C4-2B (cell line): ENCODE results near the gene ZNF385B.
A peak's percentile ranks its signal among the peaks of the same experiment; 100 is the strongest.

Source experiments
- H3K27ac ChIP-seq: fragments of 450-650 bp; 2 replicates; pipeline ENCODE4 v1.5.1; 2017
- ZFX ChIP-seq: fragments of 450-650 bp; IDR thresholded peaks from 2 replicates; pipeline ENCODE4 v1.6.1; 2017
- TF ChIP-seq, protein P1 (sequence below): fragments of 450-650 bp; conservative IDR thresholded peaks from 2 replicates; pipeline ENCODE4 v1.5.1; 2017; ENCODE audit warnings: mild to moderate bottlenecking

The ZNF385B gene

DNA sequence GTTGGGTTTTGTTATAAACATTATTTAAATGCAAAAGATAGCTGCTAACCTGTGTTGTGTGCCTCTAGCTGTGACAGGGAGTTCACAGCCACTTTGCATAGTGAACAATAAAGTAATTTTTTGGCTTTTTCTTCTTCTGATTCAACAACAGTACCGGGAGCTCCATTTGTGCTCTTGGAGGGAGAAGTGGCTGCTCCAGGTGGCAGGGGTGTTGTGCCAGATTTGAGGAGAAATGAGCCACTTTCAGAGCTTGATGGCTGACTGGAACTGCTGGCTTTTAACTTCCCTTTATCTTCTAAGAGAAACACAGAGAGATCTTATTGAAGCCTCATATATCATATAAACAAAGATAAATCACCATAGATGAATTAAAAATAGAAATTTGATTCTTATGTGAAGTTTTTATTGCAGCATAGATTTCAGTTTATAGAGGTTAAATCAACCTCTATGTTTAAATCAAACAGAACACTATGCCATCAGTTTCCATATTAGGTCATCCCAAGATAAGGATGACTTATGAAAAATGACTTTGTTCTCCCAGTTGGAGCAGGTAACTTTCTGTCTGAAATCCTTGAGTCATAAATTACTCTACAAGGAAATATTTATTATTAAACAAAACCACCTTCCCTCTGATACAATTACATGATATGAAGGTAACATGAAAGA is 414.8 kb downstream of the ZNF385B start:
- TF ChIP-seq, protein P1, sequence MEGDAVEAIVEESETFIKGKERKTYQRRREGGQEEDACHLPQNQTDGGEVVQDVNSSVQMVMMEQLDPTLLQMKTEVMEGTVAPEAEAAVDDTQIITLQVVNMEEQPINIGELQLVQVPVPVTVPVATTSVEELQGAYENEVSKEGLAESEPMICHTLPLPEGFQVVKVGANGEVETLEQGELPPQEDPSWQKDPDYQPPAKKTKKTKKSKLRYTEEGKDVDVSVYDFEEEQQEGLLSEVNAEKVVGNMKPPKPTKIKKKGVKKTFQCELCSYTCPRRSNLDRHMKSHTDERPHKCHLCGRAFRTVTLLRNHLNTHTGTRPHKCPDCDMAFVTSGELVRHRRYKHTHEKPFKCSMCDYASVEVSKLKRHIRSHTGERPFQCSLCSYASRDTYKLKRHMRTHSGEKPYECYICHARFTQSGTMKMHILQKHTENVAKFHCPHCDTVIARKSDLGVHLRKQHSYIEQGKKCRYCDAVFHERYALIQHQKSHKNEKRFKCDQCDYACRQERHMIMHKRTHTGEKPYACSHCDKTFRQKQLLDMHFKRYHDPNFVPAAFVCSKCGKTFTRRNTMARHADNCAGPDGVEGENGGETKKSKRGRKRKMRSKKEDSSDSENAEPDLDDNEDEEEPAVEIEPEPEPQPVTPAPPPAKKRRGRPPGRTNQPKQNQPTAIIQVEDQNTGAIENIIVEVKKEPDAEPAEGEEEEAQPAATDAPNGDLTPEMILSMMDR: no peak
- no peak for TF ChIP-seq ZFX
- peak overlapping the region; percentile 46; the same call in 1 of the 2 replicates for H3K27ac ChIP-seq

DNA sequence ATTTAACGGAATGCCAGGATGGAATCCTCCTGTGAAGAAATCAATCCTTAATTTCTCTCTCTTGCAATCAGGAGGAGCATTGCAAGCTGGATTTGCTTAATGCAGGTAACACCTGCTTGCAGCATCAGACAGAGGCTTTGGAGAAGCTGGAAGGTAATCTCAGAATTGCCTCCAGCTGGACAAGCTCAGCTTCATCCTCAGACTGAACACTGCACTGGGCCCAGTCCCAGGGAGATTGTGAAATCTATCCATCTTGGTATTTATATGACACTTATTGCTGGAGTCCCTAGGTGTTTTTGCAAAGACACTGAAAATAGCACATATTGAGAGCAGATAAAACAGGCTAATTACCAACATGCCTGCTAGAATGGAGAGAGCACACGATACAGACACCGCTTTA is 417.4 kb downstream of the ZNF385B start:
- TF ChIP-seq, protein P1: no peak
- no peak for TF ChIP-seq ZFX
- no peak overlapping the region for H3K27ac ChIP-seq

DNA sequence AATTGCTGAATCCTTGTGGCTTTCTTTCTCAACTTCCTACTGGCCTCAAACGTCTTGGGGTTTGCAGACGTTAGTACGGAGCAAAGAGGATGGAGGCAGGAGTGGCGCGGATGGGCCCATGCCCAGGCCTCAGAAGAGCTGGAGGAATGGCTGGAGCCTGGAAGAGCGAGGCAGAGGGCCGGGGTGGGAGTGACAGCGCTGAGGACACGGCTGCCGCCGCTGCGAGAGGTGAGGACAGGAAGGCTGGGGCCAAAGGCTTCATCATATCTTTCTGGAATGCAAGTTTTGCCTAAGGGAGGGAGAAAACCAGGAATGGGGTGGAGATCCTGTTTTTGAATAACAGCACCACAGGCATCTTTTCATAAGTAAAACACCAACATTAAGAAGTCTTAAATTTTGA is 418.2 kb downstream of the ZNF385B start:
- TF ChIP-seq, protein P1: no peak
- TF ChIP-seq ZFX: no peak
- peak overlapping the region; percentile 10; the same call in 1 of the 2 replicates for H3K27ac ChIP-seq

DNA sequence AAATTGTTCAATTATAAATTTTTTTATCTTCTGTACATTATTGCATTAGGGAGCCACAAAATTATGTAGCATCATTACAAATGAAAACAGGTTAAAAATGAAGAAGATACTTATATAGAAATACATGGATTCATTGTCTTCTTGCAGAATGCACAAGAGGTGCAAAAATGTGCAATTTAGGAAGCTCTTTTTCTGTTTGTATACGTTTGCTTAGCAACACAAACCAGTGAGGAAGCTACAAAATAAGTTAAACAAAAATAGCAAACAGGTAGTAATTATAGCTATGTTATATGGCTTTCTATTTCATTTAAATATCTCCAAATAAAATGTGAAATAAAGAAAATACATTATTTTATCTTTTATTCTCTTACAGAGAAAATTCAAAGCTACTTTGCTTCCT is 419.2 kb downstream of the ZNF385B start:
- H3K27ac ChIP-seq: no peak overlapping the region
- TF ChIP-seq ZFX: no peak
- TF ChIP-seq, protein P1: no peak

DNA sequence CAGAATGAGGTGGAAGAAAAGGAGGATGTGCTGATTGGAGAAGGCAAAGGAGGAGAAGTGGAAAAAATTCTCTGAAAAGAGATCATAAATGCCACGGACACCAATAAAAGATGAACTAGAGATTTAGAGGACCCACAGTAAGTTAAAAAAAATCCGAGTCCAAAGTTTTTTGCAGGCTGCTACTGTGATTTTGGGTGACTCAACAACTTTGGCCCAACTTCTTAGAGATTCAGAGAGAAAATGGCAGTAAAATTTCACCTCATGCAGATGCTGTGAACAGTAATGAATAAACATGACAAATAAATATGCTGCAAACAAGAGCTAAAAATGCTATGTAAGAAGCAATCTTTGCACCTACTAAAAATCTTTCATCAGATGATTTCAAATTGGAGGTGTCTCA is 419.9 kb downstream of the ZNF385B start:
- no peak for TF ChIP-seq ZFX
- TF ChIP-seq, protein P1: no peak
- no peak overlapping the region for H3K27ac ChIP-seq

DNA sequence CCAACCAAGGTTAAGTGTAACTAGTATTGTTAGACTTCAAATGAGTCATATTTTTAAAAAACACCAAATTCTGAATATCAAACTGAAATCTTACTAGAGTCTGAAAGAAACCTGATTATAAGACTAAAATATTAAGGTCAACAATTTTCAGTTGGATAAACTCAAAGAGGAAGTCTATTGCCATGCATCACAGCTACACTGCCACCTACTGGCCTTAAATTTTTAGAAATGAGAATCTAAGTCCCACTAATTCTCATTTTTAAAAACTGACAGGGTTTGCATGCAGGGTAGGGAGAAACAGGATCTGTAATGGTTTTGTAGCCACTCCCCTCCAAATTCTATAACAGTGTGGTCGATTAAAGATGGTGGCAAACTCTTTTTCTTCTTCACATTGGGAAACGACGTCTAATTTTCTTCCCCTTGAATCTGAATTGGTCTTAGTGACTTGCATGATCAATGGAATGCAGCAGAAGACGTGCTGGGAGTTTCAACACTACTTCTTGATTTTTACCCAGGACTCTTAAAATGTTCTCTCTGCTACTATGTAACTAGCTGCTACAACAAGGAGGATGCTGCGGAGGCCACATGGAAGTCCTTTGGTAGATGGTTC is 420.7 kb downstream of the ZNF385B start:
- TF ChIP-seq, protein P1: peak; percentile 78
- TF ChIP-seq ZFX: no peak

DNA sequence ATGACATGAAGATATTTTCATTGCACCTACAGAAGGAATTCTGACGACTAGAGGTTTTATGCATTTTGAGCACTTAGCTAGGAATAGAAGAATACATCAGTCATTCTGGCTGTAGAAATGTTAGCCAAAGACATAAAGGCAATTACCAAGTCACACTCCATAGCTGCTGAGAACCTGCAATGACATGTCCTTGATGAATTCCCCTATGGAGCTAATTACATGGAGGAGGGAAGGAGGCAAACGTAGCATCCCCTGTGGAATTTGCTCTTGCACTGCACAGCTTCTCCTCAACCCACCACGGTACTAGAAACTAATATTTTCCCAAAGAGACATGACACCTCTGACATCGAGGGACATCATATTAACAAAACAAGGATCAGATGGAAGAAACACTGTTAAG is 422.8 kb downstream of the ZNF385B start:
- TF ChIP-seq, protein P1: no peak
- no peak for TF ChIP-seq ZFX
- H3K27ac ChIP-seq: no peak overlapping the region

More for the DNA sequence above, 420.7 kb downstream of the ZNF385B start:
- no peak overlapping the region for H3K27ac ChIP-seq
